GM23248 (cell line): Measurements from ENCODE around the gene F5. TPM values are rescaled to one million over a fixed set of nuclear protein-coding genes. Genes with fewer than 3 reads are reported as not detected.

Source experiments
- DNase-seq: peaks from one replicate; pipeline ENCODE4 v3.0.0-alpha.2; 2015
- H2AFZ ChIP-seq: fragments of 200-600 bp; sonication (generic); 2 replicates; pipeline ENCODE4 v1.6.1; 2016; ENCODE audit warnings: antibody characterized with exemption
- H3F3A ChIP-seq: fragments of 200-600 bp; sonication (generic); 2 replicates; pipeline ENCODE4 v1.6.1; 2016; ENCODE audit warnings: mild to moderate bottlenecking, antibody characterized with exemption, mixed run types; ENCODE audit not compliant: insufficient read depth
- H3K27ac ChIP-seq: fragments of 200-600 bp; sonication (generic); 2 replicates; pipeline ENCODE4 v1.5.1; 2016; ENCODE audit warnings: mild to moderate bottlenecking
- H3K27me3 ChIP-seq: fragments of 200-600 bp; sonication (generic); replicated peaks from 2 replicates; pipeline ENCODE4 v1.6.1; 2016; ENCODE audit warnings: mild to moderate bottlenecking; ENCODE audit not compliant: insufficient read depth
- H3K36me3 ChIP-seq: fragments of 200-600 bp; sonication (generic); 2 replicates; pipeline ENCODE4 v1.6.1; 2016; ENCODE audit warnings: low read depth, mild to moderate bottlenecking
- H3K4me1 ChIP-seq: fragments of 200-600 bp; sonication (generic); 2 replicates; pipeline ENCODE4 v1.6.1; 2016; ENCODE audit warnings: mild to moderate bottlenecking; ENCODE audit not compliant: insufficient read depth
- H3K4me2 ChIP-seq: fragments of 200-600 bp; sonication (generic); one replicate; pipeline ENCODE4 v1.6.1; 2016; ENCODE audit warnings: mild to moderate bottlenecking; ENCODE audit not compliant: unreplicated experiment
- H3K4me3 ChIP-seq: fragments of 200-600 bp; sonication (generic); 2 replicates; pipeline ENCODE4 v1.5.1; 2016; ENCODE audit warnings: mild to moderate bottlenecking
- H3K79me2 ChIP-seq: fragments of 200-600 bp; sonication (generic); 2 replicates; pipeline ENCODE4 v1.6.1; 2016; ENCODE audit warnings: mild to moderate bottlenecking; ENCODE audit not compliant: insufficient read depth
- H3K9ac ChIP-seq: fragments of 200-600 bp; sonication (generic); 2 replicates; pipeline ENCODE4 v1.6.1; 2016; ENCODE audit warnings: mild to moderate bottlenecking
- H3K9me2 ChIP-seq: fragments of 200-600 bp; sonication (generic); 2 replicates; pipeline ENCODE4 v1.6.1; 2016; ENCODE audit warnings: mixed run types, mild to moderate bottlenecking, moderate library complexity; ENCODE audit not compliant: insufficient read depth
- H3K9me3 ChIP-seq: fragments of 200-600 bp; sonication (generic); one replicate; pipeline ENCODE4 v1.6.1; 2017; ENCODE audit warnings: low read depth
- H4K20me1 ChIP-seq: fragments of 200-600 bp; sonication (generic); 2 replicates; pipeline ENCODE4 v1.6.0; 2016; ENCODE audit not compliant: insufficient read depth
- EZH2 ChIP-seq: fragments of 200-600 bp; sonication (generic); IDR thresholded peaks from 2 replicates; pipeline ENCODE4 v1.6.1; 2018; ENCODE audit warnings: antibody characterized with exemption, mild to moderate bottlenecking; ENCODE audit not compliant: insufficient read depth, poor library complexity, severe bottlenecking
- EZH2phosphoT487 ChIP-seq: fragments of 200-600 bp; sonication (generic); IDR thresholded peaks from 2 replicates; pipeline ENCODE4 v1.6.1; 2018; ENCODE audit warnings: antibody characterized with exemption, moderate library complexity, mild to moderate bottlenecking, low read depth; ENCODE audit not compliant: insufficient read depth
- WGBS, 2 experiments: methylation state at CpG; one replicate each; pipeline ENCODE4 v1.1.6; 2015 to 2017; ENCODE audit warnings: low lambda C conversion rate in 2 of 2, low coverage in 1 of 2; ENCODE audit errors: missing lambda C conversion rate in 2 of 2; 5-methylcytosine and 5-hydroxymethylcytosine counted together
- in situ Hi-C: fragments of 300-500 bp; cut with MboI; formaldehyde crosslinking; loops from 2 replicates; pipeline ENCODE4 v1.15.0; 2020
- polyA plus RNA-seq: library from polyadenylated mRNA; unstranded; fragments of >200 nt; fragmentation: Nextera tagmentation; extraction: Ambion mirVana; gene quantifications from 2 replicates; pipeline ENCODE4 v1.2.1, GENCODE V29; 2016
- total RNA-seq: library from RNA; depleted of rRNA; stranded (reverse); fragments of >200 nt; shearing (Covaris generic); gene quantifications from 2 replicates; pipeline ENCODE4 v1.2.3, GENCODE V29; 2014

F5 gene
- total and polyA plus RNA-seq, 2 experiments from 2014 or later: not detected

- Histone ChIP-seq H2AFZ (no peak overlapping the region), H4K20me1 (no peaks in the 10 kb centered on the region), H3K9me3 (no peaks in the 10 kb centered on the region), H3K4me2 (no peak overlapping the region), H3K36me3 (no peaks in the 10 kb centered on the region), H3K4me3 (no peak overlapping the region), H3K9me2 (no peaks in the 10 kb centered on the region), H3K79me2 (no peaks in the 10 kb centered on the region), H3K4me1 (peaks cover 11% of the 10 kb centered on the region), H3K27ac (no peak overlapping the region), H3F3A (peaks cover 5% of the 10 kb centered on the region; the same call in 1 of the 2 replicates), H3K9ac (no peak overlapping the region), H3K27me3 (no peaks in the 10 kb centered on the region)
- DNase-seq: no peak
- TF ChIP-seq EZH2 (no peak), EZH2phosphoT487 (no peak)
- WGBS, 2 experiments: 48 to 55% methylated on average over 1 of the region's 1 CpG
- in situ Hi-C loops: no loop called here
These were observed 93.0 kb downstream of the F5 start for GRCh38 chr1:169493251-169493650.

GRCh38 chr1:169491845-169492281, 94.4 kb downstream of the F5 start:
- Histone ChIP-seq H3K27me3 (no peaks in the 10 kb centered on the region), H3K9ac (no peak overlapping the region), H3K27ac (peak overlapping the region; percentile 34; the same call in 1 of the 2 replicates), H3K9me3 (no peaks in the 10 kb centered on the region), H3K4me3 (no peak overlapping the region), H3K4me1 (peaks cover 16% of the 10 kb centered on the region), H3F3A (peaks cover 14% of the 10 kb centered on the region), H4K20me1 (no peaks in the 10 kb centered on the region), H3K9me2 (no peaks in the 10 kb centered on the region), H3K79me2 (no peaks in the 10 kb centered on the region), H3K4me2 (no peak overlapping the region), H3K36me3 (no peaks in the 10 kb centered on the region), H2AFZ (no peak overlapping the region)
- WGBS, 2 experiments: 50 to 51% methylated on average over 3 of the region's 3 CpGs
- peak; percentile 80 for DNase-seq
- TF ChIP-seq EZH2phosphoT487: no peak
- TF ChIP-seq EZH2: no peak
- in situ Hi-C loops: no loop called here

- 91 to 96% methylated on average over 4 of the region's 4 CpGs for WGBS, 2 experiments
- Histone ChIP-seq H3K9ac (no peak overlapping the region), H3K79me2 (peaks cover 20% of the 10 kb centered on the region), H3K4me2 (no peak overlapping the region), H4K20me1 (no peaks in the 10 kb centered on the region), H3K27me3 (no peaks in the 10 kb centered on the region), H2AFZ (no peak overlapping the region), H3K4me3 (no peak overlapping the region), H3K27ac (no peak overlapping the region), H3K9me3 (no peaks in the 10 kb centered on the region), H3F3A (peaks cover 21% of the 10 kb centered on the region), H3K36me3 (no peaks in the 10 kb centered on the region), H3K9me2 (no peaks in the 10 kb centered on the region), H3K4me1 (peaks cover 32% of the 10 kb centered on the region)
- in situ Hi-C loops: no loop called here
- TF ChIP-seq EZH2phosphoT487 (no peak), EZH2 (no peak)
- DNase-seq: no peak
These were observed 98.1 kb downstream of the F5 start for GRCh38 chr1:169488157-169488556.

GRCh38 chr1:169487561-169487960, 98.7 kb downstream of the F5 start:
- no peaks in the 10 kb centered on the region for H4K20me1 ChIP-seq
- H3K27ac ChIP-seq: no peak overlapping the region; the same call in 1 of the 2 replicates
- in situ Hi-C loops: no loop called here
- H3K79me2 ChIP-seq: peaks cover 25% of the 10 kb centered on the region
- no peak overlapping the region for H2AFZ ChIP-seq
- peaks cover 34% of the 10 kb centered on the region for H3K4me1 ChIP-seq
- H3K9me2 ChIP-seq: no peaks in the 10 kb centered on the region
- no peak overlapping the region for H3K9ac ChIP-seq
- no peak for DNase-seq
- no peaks in the 10 kb centered on the region for H3K36me3 ChIP-seq
- no peak overlapping the region for H3K4me3 ChIP-seq
- TF ChIP-seq EZH2phosphoT487: no peak
- no peak for TF ChIP-seq EZH2
- 97% methylated on average over 15 to 16 of the region's 16 CpGs for WGBS, 2 experiments
- H3K27me3 ChIP-seq: no peaks in the 10 kb centered on the region
- H3F3A ChIP-seq: peaks cover 21% of the 10 kb centered on the region
- H3K9me3 ChIP-seq: no peaks in the 10 kb centered on the region
- H3K4me2 ChIP-seq: no peak overlapping the region

GRCh38 chr1:169487133-169487532, 99.1 kb downstream of the F5 start:
- no peak for TF ChIP-seq EZH2
- no peak for TF ChIP-seq EZH2phosphoT487
- Histone ChIP-seq H3K79me2 (peaks cover 30% of the 10 kb centered on the region), H3K4me3 (peak overlapping the region; percentile 83), H3K27ac (peak overlapping the region; percentile 98), H3F3A (peaks cover 21% of the 10 kb centered on the region), H3K9me2 (no peaks in the 10 kb centered on the region), H3K4me2 (peak overlapping the region; percentile 89), H3K4me1 (peaks cover 34% of the 10 kb centered on the region), H3K27me3 (no peaks in the 10 kb centered on the region), H3K9me3 (no peaks in the 10 kb centered on the region), H3K36me3 (no peaks in the 10 kb centered on the region), H2AFZ (peak overlapping the region; percentile 90; the same call in 1 of the 2 replicates), H3K9ac (peak overlapping the region; percentile 94), H4K20me1 (no peaks in the 10 kb centered on the region)
- 96 to 100% methylated on average over 5 of the region's 5 CpGs for WGBS, 2 experiments
- DNase-seq: peak; percentile 16
- in situ Hi-C loops: no loop called here
